Measurements from ENCODE around the gene KCNIP4. TPM values are rescaled to one million over a fixed set of nuclear protein-coding genes. Genes with fewer than 3 reads are reported as not detected.
"Not testable (repeated sequence)": the region's sequence is repeated elsewhere in the genome, so short reads cannot be mapped to it uniquely, and the experiment has no call there.

KCNIP4 gene
- total RNA-seq, 1 donor from 2014 or later = not detected

GRCh38 chr4:20813700-20814099 lies 1134.9 kb downstream of the KCNIP4 start:
- intact Hi-C loops (cut with DNase I) = no loop called here
- no peaks in the 10 kb centered on the region for H3K9me3 ChIP-seq
- H3K36me3 ChIP-seq = no peaks in the 10 kb centered on the region
- TF ChIP-seq, protein P1, sequence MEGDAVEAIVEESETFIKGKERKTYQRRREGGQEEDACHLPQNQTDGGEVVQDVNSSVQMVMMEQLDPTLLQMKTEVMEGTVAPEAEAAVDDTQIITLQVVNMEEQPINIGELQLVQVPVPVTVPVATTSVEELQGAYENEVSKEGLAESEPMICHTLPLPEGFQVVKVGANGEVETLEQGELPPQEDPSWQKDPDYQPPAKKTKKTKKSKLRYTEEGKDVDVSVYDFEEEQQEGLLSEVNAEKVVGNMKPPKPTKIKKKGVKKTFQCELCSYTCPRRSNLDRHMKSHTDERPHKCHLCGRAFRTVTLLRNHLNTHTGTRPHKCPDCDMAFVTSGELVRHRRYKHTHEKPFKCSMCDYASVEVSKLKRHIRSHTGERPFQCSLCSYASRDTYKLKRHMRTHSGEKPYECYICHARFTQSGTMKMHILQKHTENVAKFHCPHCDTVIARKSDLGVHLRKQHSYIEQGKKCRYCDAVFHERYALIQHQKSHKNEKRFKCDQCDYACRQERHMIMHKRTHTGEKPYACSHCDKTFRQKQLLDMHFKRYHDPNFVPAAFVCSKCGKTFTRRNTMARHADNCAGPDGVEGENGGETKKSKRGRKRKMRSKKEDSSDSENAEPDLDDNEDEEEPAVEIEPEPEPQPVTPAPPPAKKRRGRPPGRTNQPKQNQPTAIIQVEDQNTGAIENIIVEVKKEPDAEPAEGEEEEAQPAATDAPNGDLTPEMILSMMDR (IDR thresholded peaks at IDR 0.05) = no peak
- H3K4me1 ChIP-seq = no peaks in the 10 kb centered on the region
- no peak for DNase-seq
- no peak overlapping the region for H3K27ac ChIP-seq
- H3K27me3 ChIP-seq (ENCODE audit: low read depth) = no peaks in the 10 kb centered on the region
- no peak for ATAC-seq
- H3K4me3 ChIP-seq = no peak overlapping the region

DNA sequence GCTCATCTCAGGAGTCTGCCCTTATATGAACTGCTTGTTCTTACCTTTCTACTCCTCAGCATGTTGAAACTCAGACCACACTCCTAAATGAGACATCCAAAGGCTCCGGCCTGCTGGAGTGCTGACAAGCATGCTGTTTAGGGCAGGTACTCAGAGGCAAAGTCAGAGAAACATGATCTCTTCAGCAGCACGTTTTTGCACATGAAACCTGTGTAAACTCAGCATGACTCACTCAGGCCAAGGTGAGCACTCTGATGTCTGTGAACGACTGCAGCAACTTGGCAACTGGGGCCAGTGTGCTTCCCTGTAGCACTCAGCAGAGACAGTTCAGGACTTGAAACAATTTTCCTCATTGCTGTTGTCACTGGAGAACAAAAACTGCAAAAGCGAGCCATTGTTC lies 1138.8 kb downstream of the KCNIP4 start:
- DNase-seq = peak; percentile 53
- peak; percentile 92 to 96 for ATAC-seq
- no peak overlapping the region for H3K27ac ChIP-seq
- H3K27me3 ChIP-seq (ENCODE audit: low read depth) = no peaks in the 10 kb centered on the region
- TF ChIP-seq, protein P1 (IDR thresholded peaks at IDR 0.05) = no peak
- H3K36me3 ChIP-seq = no peaks in the 10 kb centered on the region
- intact Hi-C loops (cut with DNase I) = no loop called here
- H3K9me3 ChIP-seq = no peaks in the 10 kb centered on the region
- H3K4me1 ChIP-seq = no peaks in the 10 kb centered on the region
- H3K4me3 ChIP-seq = no peak overlapping the region

DNA sequence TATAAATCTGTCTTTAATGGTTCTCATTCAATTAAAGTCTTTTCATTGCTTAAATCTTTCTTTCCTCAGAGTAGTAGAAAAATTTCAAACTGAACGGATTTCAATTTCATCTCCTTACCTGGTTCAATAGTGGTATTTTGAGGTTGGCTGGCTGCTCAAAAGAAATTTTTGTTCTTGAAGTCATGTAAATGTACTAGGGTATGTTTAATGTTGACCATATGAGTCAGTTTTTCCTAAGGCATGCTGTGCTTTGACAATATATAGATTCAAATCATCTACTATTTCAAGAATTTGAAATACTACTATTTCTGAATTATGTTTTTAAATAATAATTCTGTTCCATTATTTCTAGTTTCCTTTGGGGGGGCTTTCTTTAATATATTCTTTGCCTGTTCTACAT lies 1142.9 kb downstream of the KCNIP4 start:
- ATAC-seq (no peak), DNase-seq (no peak)
- H3K4me3 ChIP-seq = no peak overlapping the region
- TF ChIP-seq, protein P1 (IDR thresholded peaks at IDR 0.05) = no peak
- no peaks in the 10 kb centered on the region for H3K4me1 ChIP-seq
- H3K36me3 ChIP-seq = no peaks in the 10 kb centered on the region
- intact Hi-C loops (cut with DNase I) = no loop called here
- peaks cover 6% of the 10 kb centered on the region for H3K9me3 ChIP-seq
- H3K27me3 ChIP-seq (ENCODE audit: low read depth) = no peaks in the 10 kb centered on the region
- no peak overlapping the region for H3K27ac ChIP-seq

DNA sequence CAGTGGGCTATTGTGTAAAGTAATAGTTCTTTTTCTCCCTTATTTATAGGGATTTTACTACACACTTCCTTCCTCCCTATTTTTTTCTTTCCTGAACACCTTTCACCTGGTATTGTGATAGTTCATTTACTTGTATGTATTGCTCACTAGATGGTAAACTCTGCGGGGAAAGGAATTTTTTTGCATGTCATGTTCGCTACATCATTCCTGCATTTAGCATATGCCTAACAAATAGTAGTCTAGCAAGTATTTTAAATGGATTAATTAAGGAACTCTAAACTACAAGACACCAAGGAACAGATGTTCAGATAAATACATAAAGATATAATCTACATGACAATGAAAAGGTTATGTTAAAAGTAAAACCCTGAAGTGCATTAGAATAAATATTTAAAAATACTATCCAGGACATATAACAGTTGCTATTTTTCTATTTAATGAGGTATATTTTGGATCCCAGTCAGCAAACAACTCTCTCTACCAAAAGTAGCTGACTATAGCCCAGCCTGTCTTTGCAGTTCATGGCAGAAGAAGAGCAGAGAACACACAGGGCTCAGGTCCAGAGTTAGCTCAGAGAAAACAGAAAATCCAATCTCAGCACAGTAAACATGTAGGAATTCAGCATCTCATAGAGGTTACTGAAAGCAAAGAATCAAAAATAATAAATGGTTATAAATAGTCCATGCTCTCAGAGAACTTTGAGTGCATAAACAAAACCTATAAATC lies 1160.5 kb downstream of the KCNIP4 start:
- Histone ChIP-seq H3K27me3 (ENCODE audit: low read depth) (no peaks in the 10 kb centered on the region), H3K27ac (no peak overlapping the region), H3K4me3 (no peak overlapping the region), H3K4me1 (no peaks in the 10 kb centered on the region), H3K9me3 (peaks cover 4% of the 10 kb centered on the region), H3K36me3 (no peaks in the 10 kb centered on the region)
- DNase-seq = no peak
- ATAC-seq = no peak
- intact Hi-C loops (cut with DNase I) = no loop called here
- TF ChIP-seq, protein P1 (IDR thresholded peaks at IDR 0.05) = no peak

GRCh38 chr4:20783134-20783533 lies 1165.4 kb downstream of the KCNIP4 start:
- H3K4me1 ChIP-seq; intact Hi-C loops (cut with DNase I); ATAC-seq; DNase-seq; H3K4me3 ChIP-seq; H3K27me3 ChIP-seq (ENCODE audit: low read depth); H3K27ac ChIP-seq; H3K36me3 ChIP-seq: not testable (repeated sequence)
- peaks cover 12% of the 10 kb centered on the region for H3K9me3 ChIP-seq

GRCh38 chr4:20778896-20779295 lies 1169.7 kb downstream of the KCNIP4 start:
- TF ChIP-seq, protein P1 (IDR thresholded peaks at IDR 0.05) = no peak
- Histone ChIP-seq H3K27me3 (ENCODE audit: low read depth) (no peaks in the 10 kb centered on the region), H3K4me3 (no peak overlapping the region), H3K9me3 (peaks cover 12% of the 10 kb centered on the region), H3K36me3 (no peaks in the 10 kb centered on the region), H3K27ac (no peak overlapping the region), H3K4me1 (no peaks in the 10 kb centered on the region)
- no peak for ATAC-seq
- DNase-seq = no peak
- intact Hi-C loops (cut with DNase I) = no loop called here

All from lower lobe of right lung (tissue), 2 donors.